HEK293 (cell line): ENCODE data around the gene TNS3.

ENCODE experiments used
- CTCF ChIA-PET: fragments of 350-600 bp; formaldehyde crosslinking; extraction: SDS; loops from one replicate; lab custom pipeline; 2021; ENCODE audit warnings: antibody characterized with exemption; lab: Yijun Ruan, JAX
- POLR2A ChIA-PET: fragments of 300-600 bp; formaldehyde crosslinking; extraction: SDS; loops from one replicate; lab custom pipeline; 2020; ENCODE audit warnings: antibody characterized with exemption, inconsistent platforms; lab: Yijun Ruan, JAX
- H3K27ac ChIP-seq: fragments of 200-500 bp; sonication (Bioruptor generic); 2 replicates; pipeline ENCODE4 v1.5.1; 2014; ENCODE audit warnings: low read depth, low read length, control low read depth, inconsistent platforms; ENCODE audit errors: extremely low read depth
- H3K36me3 ChIP-seq, 2 experiments: fragments of 200-500 bp in 1 of 2; sonication (Bioruptor generic) in 1 of 2; 1 replicate in 1 of 2; 2 replicates in 1 of 2; pipeline ENCODE4 v1.5.1; 2014 to 2017; ENCODE audit warnings: inconsistent platforms in 2 of 2, low read length in 2 of 2; ENCODE audit not compliant: control insufficient read depth in 2 of 2, insufficient read depth in 1 of 2
- H3K4me1 ChIP-seq: fragments of 200-500 bp; sonication (Bioruptor generic); 2 replicates; pipeline ENCODE4 v1.5.1; 2014; ENCODE audit warnings: mild to moderate bottlenecking, low read length, inconsistent platforms; ENCODE audit not compliant: control insufficient read depth, insufficient read depth
- H3K4me3 ChIP-seq: 2 replicates; pipeline ENCODE4 v1.5.1; 2011; ENCODE audit warnings: low read depth, mild to moderate bottlenecking, control low read depth, low read length, moderate library complexity
- H3K9me3 ChIP-seq: fragments of 200-500 bp; sonication (Bioruptor generic); 2 replicates; pipeline ENCODE4 v1.5.1; 2014; ENCODE audit warnings: low read depth, low read length, inconsistent platforms; ENCODE audit not compliant: control insufficient read depth, insufficient read depth
- BCL11B ChIP-seq: fragments of 450-650 bp; formaldehyde crosslinking; IDR thresholded peaks from 2 replicates; pipeline ENCODE4 v1.5.1; 2016; ENCODE audit warnings: low read depth, missing biosample characterization, missing genetic modification characterization
- FEZF1 ChIP-seq: fragments of 450-650 bp; formaldehyde crosslinking; IDR thresholded peaks from 2 replicates; pipeline ENCODE4 v1.5.1; 2016; ENCODE audit warnings: missing biosample characterization, missing genetic modification characterization
- HOXD13 ChIP-seq: sonication (generic); formaldehyde crosslinking; IDR thresholded peaks from 2 replicates; pipeline ENCODE4 v1.8.0; 2022; ENCODE audit warnings: missing genetic modification reagents, borderline replicate concordance
- KLF7 ChIP-seq: fragments of 450-650 bp; formaldehyde crosslinking; IDR thresholded peaks from 2 replicates; pipeline ENCODE4 v1.5.1; 2016; ENCODE audit warnings: missing biosample characterization, missing genetic modification characterization, borderline replicate concordance
- SP3 ChIP-seq: fragments of 450-650 bp; formaldehyde crosslinking; IDR thresholded peaks from 2 replicates; pipeline ENCODE4 v1.5.1; 2016; ENCODE audit warnings: missing biosample characterization, missing genetic modification characterization
- TCF7L2 ChIP-seq: IDR thresholded peaks from 2 replicates; pipeline ENCODE4 v1.6.1; 2011; ENCODE audit warnings: low read depth, mild to moderate bottlenecking, inconsistent platforms, low read length, moderate library complexity, borderline replicate concordance
- ZBTB17 ChIP-seq: fragments of 450-650 bp; formaldehyde crosslinking; IDR thresholded peaks from 2 replicates; pipeline ENCODE4 v1.5.1; 2016; ENCODE audit warnings: missing biosample characterization, missing genetic modification characterization
- ZNF248 ChIP-seq: fragments of 450-650 bp; formaldehyde crosslinking; IDR thresholded peaks from 2 replicates; pipeline ENCODE4 v1.5.1; 2017; ENCODE audit warnings: missing biosample characterization, missing genetic modification characterization
- ZNF302 ChIP-seq: fragments of 450-650 bp; formaldehyde crosslinking; IDR thresholded peaks from 2 replicates; pipeline ENCODE4 v1.5.1; 2016; ENCODE audit warnings: missing biosample characterization, missing genetic modification characterization, low read depth
- ZNF324 ChIP-seq: fragments of 450-650 bp; formaldehyde crosslinking; IDR thresholded peaks from 2 replicates; pipeline ENCODE4 v1.5.1; 2016; ENCODE audit warnings: missing biosample characterization, missing genetic modification characterization
- ZNF341 ChIP-seq: fragments of 450-650 bp; formaldehyde crosslinking; IDR thresholded peaks from 2 replicates; pipeline ENCODE4; 2016; ENCODE audit warnings: low read depth, missing biosample characterization, missing genetic modification characterization
- ZNF426 ChIP-seq: fragments of 450-650 bp; formaldehyde crosslinking; IDR thresholded peaks from 2 replicates; pipeline ENCODE4 v1.5.1; 2017; ENCODE audit warnings: missing biosample characterization, missing genetic modification characterization, mild to moderate bottlenecking, inconsistent platforms, moderate library complexity
- ZNF549 ChIP-seq: fragments of 450-650 bp; IDR thresholded peaks from 2 replicates; pipeline ENCODE4 v1.5.1; 2018; ENCODE audit warnings: missing biosample characterization, missing genetic modification characterization, mild to moderate bottlenecking, inconsistent platforms, moderate library complexity
- ZNF654 ChIP-seq: fragments of 450-650 bp; formaldehyde crosslinking; IDR thresholded peaks from 2 replicates; pipeline ENCODE4 v1.5.1; 2016; ENCODE audit warnings: low read depth, missing biosample characterization, missing genetic modification characterization
- ZNF701 ChIP-seq: fragments of 450-650 bp; formaldehyde crosslinking; IDR thresholded peaks from 2 replicates; pipeline ENCODE4 v1.5.1; 2016; ENCODE audit warnings: missing biosample characterization, missing genetic modification characterization
- ZSCAN16 ChIP-seq: fragments of 450-650 bp; formaldehyde crosslinking; IDR thresholded peaks from 2 replicates; pipeline ENCODE4 v1.5.1; 2016; ENCODE audit warnings: missing biosample characterization, missing genetic modification characterization
- TF ChIP-seq, protein P1 (sequence below): fragments of 450-650 bp; formaldehyde crosslinking; IDR thresholded peaks from 2 replicates; pipeline ENCODE4 v1.5.1; 2017; ENCODE audit warnings: missing biosample characterization, missing genetic modification characterization
- TF ChIP-seq, protein P2 (sequence below): fragments of 450-650 bp; formaldehyde crosslinking; IDR thresholded peaks from 2 replicates; pipeline ENCODE4 v1.5.0; 2017; ENCODE audit warnings: missing biosample characterization, missing genetic modification characterization, borderline replicate concordance
- TF ChIP-seq, protein P3 (sequence below): fragments of 450-650 bp; formaldehyde crosslinking; IDR thresholded peaks from 2 replicates; pipeline ENCODE4 v1.5.1; 2016; ENCODE audit warnings: missing biosample characterization, missing genetic modification characterization
- TF ChIP-seq, protein P4 (sequence below): fragments of 450-650 bp; formaldehyde crosslinking; IDR thresholded peaks from 2 replicates; pipeline ENCODE4 v1.5.1; 2016; ENCODE audit warnings: missing biosample characterization, missing genetic modification characterization, borderline replicate concordance

Gene TNS3

DNA sequence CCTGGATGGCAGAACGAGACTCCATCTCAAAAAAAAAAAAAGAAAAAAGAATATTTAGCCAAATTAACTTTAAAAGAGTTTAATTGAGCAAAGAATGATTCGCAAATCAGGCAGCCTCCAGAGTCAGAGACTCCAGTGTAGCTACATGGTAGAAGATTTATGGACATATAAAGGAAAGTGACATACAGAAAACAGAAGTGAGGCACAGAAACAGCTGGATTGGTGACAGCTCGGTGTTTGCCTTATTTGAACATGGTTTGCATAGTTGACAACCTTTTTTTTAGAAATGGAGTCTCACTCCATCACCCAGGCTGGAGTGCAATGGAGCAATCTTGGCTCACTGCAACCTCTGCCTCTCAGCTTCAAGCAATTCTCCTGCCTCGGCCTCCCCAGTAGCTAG lies 35.2 kb upstream of the TNS3 start:
- H3K9me3 ChIP-seq, result no peaks in the 10 kb centered on the region
- TF ChIP-seq FEZF1 (tag by site-specific recombination) (no peak), ZNF248 (tag by site-specific recombination) (no peak), ZNF701 (tag by site-specific recombination) (no peak), ZSCAN16 (tag by site-specific recombination) (no peak), HOXD13 (CRISPR knock-in tag) (no peak), KLF7 (no peak), ZBTB17 (tag by site-specific recombination) (no peak), SP3 (no peak), ZNF549 (no peak)
- TF ChIP-seq, all 188 proteins: peak for 0
- Histone ChIP-seq H3K27ac (no peak overlapping the region), H3K4me3 (no peak overlapping the region), H3K36me3 (no peaks in the 10 kb centered on the region), H3K4me1 (no peaks in the 10 kb centered on the region)
- POLR2A ChIA-PET, result interaction anchor here (0.6 kb wide), 1 partner anchor 53 kb away, joined by 3 read pairs; no protein-coding TSS in a partner anchor
- CTCF ChIA-PET, result no interaction called here

DNA sequence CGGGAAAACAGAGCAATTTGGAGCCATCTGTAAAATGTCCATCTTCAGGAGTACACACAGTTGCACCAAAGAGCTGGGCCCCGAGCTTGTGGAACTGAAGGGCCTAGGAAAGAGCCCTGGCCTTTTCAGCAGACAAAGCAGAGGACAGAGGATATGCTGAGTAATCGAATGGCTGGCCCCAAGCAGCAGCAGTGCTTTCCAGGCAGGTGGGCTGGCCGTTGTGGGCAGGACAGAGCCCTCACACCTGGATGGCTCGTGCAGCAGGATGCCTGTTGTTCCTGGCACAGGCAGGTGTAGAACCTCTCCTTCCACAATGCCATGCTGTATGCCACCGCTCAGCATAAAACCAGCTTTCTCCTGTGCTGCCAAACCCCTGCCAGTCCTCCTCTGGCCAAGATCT lies 32.5 kb upstream of the TNS3 start:
- ChIA-PET POLR2A (no interaction called here), CTCF (no interaction called here)
- no peaks in the 10 kb centered on the region for H3K9me3 ChIP-seq
- no peak for TF ChIP-seq ZNF654 (tag by site-specific recombination)
- TF ChIP-seq BCL11B, result no peak
- TF ChIP-seq, protein P1, sequence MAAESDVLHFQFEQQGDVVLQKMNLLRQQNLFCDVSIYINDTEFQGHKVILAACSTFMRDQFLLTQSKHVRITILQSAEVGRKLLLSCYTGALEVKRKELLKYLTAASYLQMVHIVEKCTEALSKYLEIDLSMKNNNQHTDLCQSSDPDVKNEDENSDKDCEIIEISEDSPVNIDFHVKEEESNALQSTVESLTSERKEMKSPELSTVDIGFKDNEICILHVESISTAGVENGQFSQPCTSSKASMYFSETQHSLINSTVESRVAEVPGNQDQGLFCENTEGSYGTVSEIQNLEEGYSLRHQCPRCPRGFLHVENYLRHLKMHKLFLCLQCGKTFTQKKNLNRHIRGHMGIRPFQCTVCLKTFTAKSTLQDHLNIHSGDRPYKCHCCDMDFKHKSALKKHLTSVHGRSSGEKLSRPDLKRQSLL (tag by site-specific recombination), result no peak
- H3K4me3 ChIP-seq, result no peak overlapping the region
- no peaks in the 10 kb centered on the region for H3K36me3 ChIP-seq
- H3K27ac ChIP-seq, result no peak overlapping the region
- no peaks in the 10 kb centered on the region for H3K4me1 ChIP-seq

DNA sequence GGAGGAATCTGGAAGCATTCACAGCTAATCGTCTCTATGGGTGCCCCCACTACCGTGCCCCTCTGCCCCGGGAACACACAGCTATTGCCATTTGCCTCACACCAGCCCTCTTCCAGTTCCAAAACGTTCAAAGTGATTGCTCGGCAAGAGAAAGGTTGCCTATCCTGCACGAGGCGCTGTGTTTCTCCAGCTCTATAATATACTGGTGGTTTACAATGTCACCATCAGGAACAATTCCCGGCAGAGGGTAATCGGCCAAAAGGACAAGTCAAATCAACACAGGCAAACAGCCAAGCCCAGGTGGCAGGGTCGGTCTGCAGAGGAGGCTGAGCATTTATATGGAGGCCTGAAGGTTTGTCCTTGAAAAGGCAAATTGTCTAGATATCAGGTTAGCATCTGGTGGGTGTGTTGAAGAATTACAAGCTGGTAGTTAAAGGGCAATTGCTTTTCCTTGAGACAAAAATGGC lies 29.2 kb upstream of the TNS3 start:
- POLR2A ChIA-PET, result no interaction called here
- CTCF ChIA-PET, result interaction anchor here (0.7 kb wide), 1 partner anchor 73 kb away, joined by 3 read pairs; no protein-coding TSS in a partner anchor

More for the DNA sequence above, 29.2 kb upstream of the TNS3 start:
- H3K36me3 ChIP-seq, result no peaks in the 10 kb centered on the region
- no peaks in the 10 kb centered on the region for H3K4me1 ChIP-seq
- H3K9me3 ChIP-seq, result no peaks in the 10 kb centered on the region
- TF ChIP-seq ZNF302 (tag by site-specific recombination) (no peak), ZNF324 (tag by site-specific recombination) (no peak), ZNF426 (tag by site-specific recombination) (no peak), ZNF341 (no peak), TCF7L2 (no peak)
- TF ChIP-seq, protein P2, sequence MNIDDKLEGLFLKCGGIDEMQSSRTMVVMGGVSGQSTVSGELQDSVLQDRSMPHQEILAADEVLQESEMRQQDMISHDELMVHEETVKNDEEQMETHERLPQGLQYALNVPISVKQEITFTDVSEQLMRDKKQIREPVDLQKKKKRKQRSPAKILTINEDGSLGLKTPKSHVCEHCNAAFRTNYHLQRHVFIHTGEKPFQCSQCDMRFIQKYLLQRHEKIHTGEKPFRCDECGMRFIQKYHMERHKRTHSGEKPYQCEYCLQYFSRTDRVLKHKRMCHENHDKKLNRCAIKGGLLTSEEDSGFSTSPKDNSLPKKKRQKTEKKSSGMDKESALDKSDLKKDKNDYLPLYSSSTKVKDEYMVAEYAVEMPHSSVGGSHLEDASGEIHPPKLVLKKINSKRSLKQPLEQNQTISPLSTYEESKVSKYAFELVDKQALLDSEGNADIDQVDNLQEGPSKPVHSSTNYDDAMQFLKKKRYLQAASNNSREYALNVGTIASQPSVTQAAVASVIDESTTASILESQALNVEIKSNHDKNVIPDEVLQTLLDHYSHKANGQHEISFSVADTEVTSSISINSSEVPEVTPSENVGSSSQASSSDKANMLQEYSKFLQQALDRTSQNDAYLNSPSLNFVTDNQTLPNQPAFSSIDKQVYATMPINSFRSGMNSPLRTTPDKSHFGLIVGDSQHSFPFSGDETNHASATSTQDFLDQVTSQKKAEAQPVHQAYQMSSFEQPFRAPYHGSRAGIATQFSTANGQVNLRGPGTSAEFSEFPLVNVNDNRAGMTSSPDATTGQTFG, result no peak
- TF ChIP-seq, protein P3, sequence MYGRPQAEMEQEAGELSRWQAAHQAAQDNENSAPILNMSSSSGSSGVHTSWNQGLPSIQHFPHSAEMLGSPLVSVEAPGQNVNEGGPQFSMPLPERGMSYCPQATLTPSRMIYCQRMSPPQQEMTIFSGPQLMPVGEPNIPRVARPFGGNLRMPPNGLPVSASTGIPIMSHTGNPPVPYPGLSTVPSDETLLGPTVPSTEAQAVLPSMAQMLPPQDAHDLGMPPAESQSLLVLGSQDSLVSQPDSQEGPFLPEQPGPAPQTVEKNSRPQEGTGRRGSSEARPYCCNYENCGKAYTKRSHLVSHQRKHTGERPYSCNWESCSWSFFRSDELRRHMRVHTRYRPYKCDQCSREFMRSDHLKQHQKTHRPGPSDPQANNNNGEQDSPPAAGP (tag by site-specific recombination), result no peak
- TF ChIP-seq, protein P4, sequence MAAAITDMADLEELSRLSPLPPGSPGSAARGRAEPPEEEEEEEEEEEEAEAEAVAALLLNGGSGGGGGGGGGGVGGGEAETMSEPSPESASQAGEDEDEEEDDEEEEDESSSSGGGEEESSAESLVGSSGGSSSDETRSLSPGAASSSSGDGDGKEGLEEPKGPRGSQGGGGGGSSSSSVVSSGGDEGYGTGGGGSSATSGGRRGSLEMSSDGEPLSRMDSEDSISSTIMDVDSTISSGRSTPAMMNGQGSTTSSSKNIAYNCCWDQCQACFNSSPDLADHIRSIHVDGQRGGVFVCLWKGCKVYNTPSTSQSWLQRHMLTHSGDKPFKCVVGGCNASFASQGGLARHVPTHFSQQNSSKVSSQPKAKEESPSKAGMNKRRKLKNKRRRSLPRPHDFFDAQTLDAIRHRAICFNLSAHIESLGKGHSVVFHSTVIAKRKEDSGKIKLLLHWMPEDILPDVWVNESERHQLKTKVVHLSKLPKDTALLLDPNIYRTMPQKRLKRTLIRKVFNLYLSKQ (tag by site-specific recombination), result no peak
- H3K27ac ChIP-seq, result no peak overlapping the region
- H3K4me3 ChIP-seq, result no peak overlapping the region
